Prostate gland (tissue), 2 donors: Measurements from ENCODE around the gene C5orf15.

Experiments used
- POLR2A ChIP-seq: fragments of 450-650 bp; IDR thresholded peaks from one replicate; pipeline ENCODE4 v1.6.1; 2016; ENCODE audit warnings: antibody characterized with exemption, mild to moderate bottlenecking
- POLR2AphosphoS5 ChIP-seq: sonication (generic); formaldehyde crosslinking; IDR thresholded peaks from one replicate; pipeline ENCODE4 v1.6.1; 2017; ENCODE audit warnings: antibody characterized with exemption
- TF ChIP-seq, protein P1 (sequence below), 4 experiments: fragments of 200-600 bp in 2 of 4; fragments of 450-650 bp in 2 of 4; sonication (generic) in 2 of 4; IDR thresholded peaks; 1 replicate in 3 of 4; 2 replicates in 1 of 4; pipeline ENCODE4 v1.5.1; 2016 to 2019; ENCODE audit warnings: antibody characterized with exemption in 4 of 4, mild to moderate bottlenecking in 2 of 4, moderate library complexity in 2 of 4

DNA sequence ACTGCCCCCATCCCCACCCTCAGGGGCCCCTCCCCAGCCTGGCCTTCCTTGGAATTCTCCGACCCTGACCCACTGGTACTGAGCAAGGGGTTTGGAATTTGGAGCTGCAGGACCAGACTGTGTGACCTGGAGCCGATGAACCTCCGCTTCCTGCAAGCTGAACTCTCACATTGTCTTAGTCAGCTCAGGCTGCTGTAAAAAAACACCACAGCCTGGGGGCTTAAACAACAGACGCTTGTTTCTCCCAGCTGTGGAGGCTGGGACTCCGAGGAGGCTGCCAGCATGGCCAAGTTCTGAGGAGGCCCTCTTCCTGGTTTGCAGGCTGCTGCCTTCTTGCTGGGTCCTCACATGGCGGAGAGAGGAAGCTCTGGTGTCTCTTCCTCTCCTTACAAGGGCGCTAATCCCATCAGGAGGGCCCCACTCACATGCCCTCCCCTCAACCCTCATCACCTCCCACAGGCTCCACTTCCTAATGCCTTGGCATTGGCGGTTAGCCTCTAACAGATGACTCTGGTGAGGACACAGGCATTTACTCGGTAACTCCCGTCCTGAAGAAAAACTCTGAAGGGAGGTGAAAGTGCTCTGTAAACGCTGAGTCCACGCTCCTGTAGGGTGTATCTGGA is 42.4 kb downstream of the C5orf15 start:
- no peak for TF ChIP-seq POLR2A
- TF ChIP-seq, protein P1, sequence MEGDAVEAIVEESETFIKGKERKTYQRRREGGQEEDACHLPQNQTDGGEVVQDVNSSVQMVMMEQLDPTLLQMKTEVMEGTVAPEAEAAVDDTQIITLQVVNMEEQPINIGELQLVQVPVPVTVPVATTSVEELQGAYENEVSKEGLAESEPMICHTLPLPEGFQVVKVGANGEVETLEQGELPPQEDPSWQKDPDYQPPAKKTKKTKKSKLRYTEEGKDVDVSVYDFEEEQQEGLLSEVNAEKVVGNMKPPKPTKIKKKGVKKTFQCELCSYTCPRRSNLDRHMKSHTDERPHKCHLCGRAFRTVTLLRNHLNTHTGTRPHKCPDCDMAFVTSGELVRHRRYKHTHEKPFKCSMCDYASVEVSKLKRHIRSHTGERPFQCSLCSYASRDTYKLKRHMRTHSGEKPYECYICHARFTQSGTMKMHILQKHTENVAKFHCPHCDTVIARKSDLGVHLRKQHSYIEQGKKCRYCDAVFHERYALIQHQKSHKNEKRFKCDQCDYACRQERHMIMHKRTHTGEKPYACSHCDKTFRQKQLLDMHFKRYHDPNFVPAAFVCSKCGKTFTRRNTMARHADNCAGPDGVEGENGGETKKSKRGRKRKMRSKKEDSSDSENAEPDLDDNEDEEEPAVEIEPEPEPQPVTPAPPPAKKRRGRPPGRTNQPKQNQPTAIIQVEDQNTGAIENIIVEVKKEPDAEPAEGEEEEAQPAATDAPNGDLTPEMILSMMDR (IDR thresholded peaks at IDR 0.05), result no peak
- TF ChIP-seq POLR2AphosphoS5, result no peak
